GM12891 (cell line): ENCODE data around the gene RGPD6.
"Not testable (repeated sequence)": the region's sequence is repeated elsewhere in the genome, so short reads cannot be mapped to it uniquely, and the experiment has no call there.

Source experiments
- POLR2A ChIP-seq: IDR thresholded peaks from 2 replicates; pipeline ENCODE4 v1.6.1; 2011; ENCODE audit warnings: low read depth, low read length, control low read depth
- POLR2AphosphoS5 ChIP-seq: IDR thresholded peaks from 2 replicates; pipeline ENCODE4 v1.6.1; 2011; ENCODE audit warnings: low read depth, low read length, control low read depth
- SPI1 ChIP-seq: IDR thresholded peaks from 2 replicates; pipeline ENCODE4 v1.6.1; 2011; ENCODE audit warnings: low read depth, low read length, control low read depth

- TF ChIP-seq SPI1, POLR2A, POLR2AphosphoS5: not testable (repeated sequence)
These were observed 94.3 kb downstream of the RGPD6 start for GRCh38 chr2:110482697-110483096.
